LoVo (cell line): ENCODE results near the gene LRRC1.

Experiments
- DNase-seq: peaks from one replicate; pipeline ENCODE4 v3.0.0-alpha.2; 2016; ENCODE audit warnings: low spot score

LRRC1 gene

GRCh38 chr6:53888931-53889330, 94.1 kb downstream of the LRRC1 start:
- peak; percentile 6 for DNase-seq

GRCh38 chr6:53889365-53889764, 94.6 kb downstream of the LRRC1 start:
- DNase-seq, result no peak

GRCh38 chr6:53892707-53893106, 97.9 kb downstream of the LRRC1 start:
- DNase-seq, result no peak

- peak; percentile 6 for DNase-seq
Observed at GRCh38 chr6:53894091-53894490, 99.3 kb downstream of the LRRC1 start.

- DNase-seq, result no peak
Observed at GRCh38 chr6:53896196-53896595, 101.4 kb downstream of the LRRC1 start.

GRCh38 chr6:53898026-53898795, 103.4 kb downstream of the LRRC1 start:
- DNase-seq, result no peak

GRCh38 chr6:53899512-53899911, 104.7 kb downstream of the LRRC1 start:
- no peak for DNase-seq

- no peak for DNase-seq
Observed at GRCh38 chr6:53903357-53903756, 108.6 kb downstream of the LRRC1 start.

GRCh38 chr6:53906103-53906502, 111.3 kb downstream of the LRRC1 start:
- no peak for DNase-seq

GRCh38 chr6:53906842-53907241, 112.0 kb downstream of the LRRC1 start:
- no peak for DNase-seq

- no peak for DNase-seq
Observed at GRCh38 chr6:53910834-53911233, 116.0 kb downstream of the LRRC1 start.

GRCh38 chr6:53912661-53913060, 117.9 kb downstream of the LRRC1 start:
- no peak for DNase-seq

GRCh38 chr6:53913286-53913685, 118.5 kb downstream of the LRRC1 start:
- DNase-seq, result no peak

GRCh38 chr6:53915026-53915691, 120.4 kb downstream of the LRRC1 start:
- DNase-seq, result no peak

GRCh38 chr6:53916804-53917463, 122.1 kb downstream of the LRRC1 start:
- no peak for DNase-seq

- no peak for DNase-seq
Observed at GRCh38 chr6:53917464-53917842, 122.6 kb downstream of the LRRC1 start.

GRCh38 chr6:53918854-53919510, 124.2 kb downstream of the LRRC1 start:
- DNase-seq, result no peak

- DNase-seq, result no peak
Observed at GRCh38 chr6:53919881-53920360, 125.1 kb downstream of the LRRC1 start.

- DNase-seq, result no peak
Observed at GRCh38 chr6:53920881-53921280, 126.1 kb downstream of the LRRC1 start.

- no peak for DNase-seq
Observed at GRCh38 chr6:53921639-53922038, 126.8 kb downstream of the LRRC1 start.

GRCh38 chr6:53922539-53922981, 127.8 kb downstream of the LRRC1 start:
- DNase-seq, result no peak

GRCh38 chr6:53924277-53924676, 129.5 kb downstream of the LRRC1 start:
- DNase-seq, result no peak
